ENCODE measurements around the gene ANKRD22.

Gene ANKRD22

DNA sequence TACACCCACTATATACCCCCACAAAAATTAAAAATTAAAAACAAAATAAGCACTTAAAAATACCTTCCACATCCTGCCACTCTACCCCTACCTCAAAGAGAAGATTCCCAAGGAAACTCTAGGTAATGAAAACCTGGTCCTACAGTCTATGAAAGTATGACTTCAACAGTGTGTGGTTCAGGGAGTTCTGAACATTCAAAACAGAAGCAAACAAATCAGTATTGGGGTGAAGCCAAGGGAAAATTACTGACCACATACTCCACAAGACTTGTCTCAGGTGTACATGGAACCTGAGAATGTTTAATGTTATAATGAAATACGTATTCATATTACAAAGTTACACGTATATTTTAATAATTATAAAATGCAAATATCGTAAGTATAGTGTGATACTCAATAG, 69.4 kb downstream of the ANKRD22 start:
- H3K36me3 ChIP-seq (ENCODE audit: control insufficient read depth, insufficient read depth, low read length), result no peaks in the 10 kb centered on the region
- no peaks in the 10 kb centered on the region for H3K4me1 ChIP-seq (ENCODE audit: control insufficient read depth, insufficient read depth, low read length)
- no peaks in the 10 kb centered on the region for H3K27me3 ChIP-seq (ENCODE audit: control insufficient read depth, insufficient read depth, low read length)
- no peaks in the 10 kb centered on the region for H3K9me3 ChIP-seq (ENCODE audit: control insufficient read depth, low read length)
- no peak overlapping the region for H3K4me3 ChIP-seq (ENCODE audit: low read length)
- no peak overlapping the region for H3K9ac ChIP-seq (ENCODE audit: low read length)

DNA sequence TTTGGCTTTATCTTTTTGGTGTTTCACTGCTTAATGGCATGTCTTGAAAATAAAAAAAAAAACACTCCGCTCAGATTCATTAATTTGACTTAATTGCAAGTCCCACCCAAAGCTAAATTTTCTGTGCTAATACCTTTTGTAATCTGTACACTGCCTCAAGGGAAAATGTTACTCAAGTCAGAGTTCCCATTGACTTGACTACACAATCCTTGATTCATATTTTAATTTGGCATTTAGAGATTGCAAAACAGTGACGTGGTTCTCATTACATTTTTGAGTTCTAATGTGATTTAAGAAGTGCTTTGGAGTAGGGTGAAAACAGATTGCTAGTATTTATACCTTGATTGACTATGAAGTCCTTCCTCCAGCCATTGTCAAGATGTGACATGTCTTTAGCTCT, 70.4 kb downstream of the ANKRD22 start:
- H3K27me3 ChIP-seq (ENCODE audit: control insufficient read depth, insufficient read depth, low read length), result no peaks in the 10 kb centered on the region
- no peaks in the 10 kb centered on the region for H3K9me3 ChIP-seq (ENCODE audit: control insufficient read depth, low read length)
- no peaks in the 10 kb centered on the region for H3K4me1 ChIP-seq (ENCODE audit: control insufficient read depth, insufficient read depth, low read length)
- H3K4me3 ChIP-seq (ENCODE audit: low read length), result no peak overlapping the region
- H3K36me3 ChIP-seq (ENCODE audit: control insufficient read depth, insufficient read depth, low read length), result no peaks in the 10 kb centered on the region
- no peak overlapping the region for H3K9ac ChIP-seq (ENCODE audit: low read length)
